Effector memory CD4-positive, alpha-beta T cell (primary cell): Measurements from ENCODE around the gene MORF4L2.
A peak's percentile ranks its signal among the peaks of the same experiment; 100 is the strongest.

ENCODE experiments used
- DNase-seq, 3 donors: peaks; one replicate each; pipeline ENCODE4 v3.0.0-alpha.2; 2020
- H3K27ac ChIP-seq: 2 replicates; pipeline ENCODE4 v1.7.0; 2013; ENCODE audit warnings: mild to moderate bottlenecking, low read length, moderate library complexity; ENCODE audit not compliant: insufficient read depth, poor library complexity, severe bottlenecking
- H3K27me3 ChIP-seq: replicated peaks from 2 replicates; pipeline ENCODE4 v1.7.0; 2013; ENCODE audit warnings: mild to moderate bottlenecking, low read length; ENCODE audit not compliant: insufficient read depth, control insufficient read depth, poor library complexity, severe bottlenecking
- H3K36me3 ChIP-seq: 2 replicates; pipeline ENCODE4 v1.7.0; 2013; ENCODE audit warnings: mild to moderate bottlenecking, low read length, moderate library complexity; ENCODE audit not compliant: control insufficient read depth, insufficient read depth
- H3K4me1 ChIP-seq: 2 replicates; pipeline ENCODE4 v1.7.0; 2013; ENCODE audit warnings: low read length, mild to moderate bottlenecking; ENCODE audit not compliant: control insufficient read depth, insufficient read depth, poor library complexity, severe bottlenecking
- H3K4me3 ChIP-seq: 2 replicates; pipeline ENCODE4 v1.7.0; 2013; ENCODE audit warnings: low read length, low read depth, mild to moderate bottlenecking; ENCODE audit not compliant: insufficient read depth, poor library complexity, severe bottlenecking
- H3K9me3 ChIP-seq: 2 replicates; pipeline ENCODE4 v1.7.0; 2013; ENCODE audit warnings: mild to moderate bottlenecking, low read length, moderate library complexity; ENCODE audit not compliant: control insufficient read depth
- total RNA-seq, 3 donors: gene quantifications; one replicate each; lab custom pipeline; 2026; lab: John Stamatoyannopoulos, UW

Gene MORF4L2
- total RNA-seq, result 55.2 to 69.7 (median 60.8) reads per million in 3 donors

GRCh38 chrX:103686199-103687072 is at the start of gene MORF4L2:
Gene MORF4L2 (minus strand): TSS chrX:103686699. CDS start chrX:103677027, 9,672 bp downstream.
- H3K27ac ChIP-seq, result peak within 1 kb of the TSS; percentile 91
- no peaks in the 10 kb centered on the region for H3K9me3 ChIP-seq
- H3K4me1 ChIP-seq, result no peaks in the 10 kb centered on the region
- peaks cover 14% of the 10 kb centered on the region for H3K36me3 ChIP-seq
- H3K4me3 ChIP-seq, result peak within 1 kb of the TSS; percentile 68
- DNase-seq, result peak; percentile 83 to 85 (median 85)
- H3K27me3 ChIP-seq, result no peaks in the 10 kb centered on the region

DNA sequence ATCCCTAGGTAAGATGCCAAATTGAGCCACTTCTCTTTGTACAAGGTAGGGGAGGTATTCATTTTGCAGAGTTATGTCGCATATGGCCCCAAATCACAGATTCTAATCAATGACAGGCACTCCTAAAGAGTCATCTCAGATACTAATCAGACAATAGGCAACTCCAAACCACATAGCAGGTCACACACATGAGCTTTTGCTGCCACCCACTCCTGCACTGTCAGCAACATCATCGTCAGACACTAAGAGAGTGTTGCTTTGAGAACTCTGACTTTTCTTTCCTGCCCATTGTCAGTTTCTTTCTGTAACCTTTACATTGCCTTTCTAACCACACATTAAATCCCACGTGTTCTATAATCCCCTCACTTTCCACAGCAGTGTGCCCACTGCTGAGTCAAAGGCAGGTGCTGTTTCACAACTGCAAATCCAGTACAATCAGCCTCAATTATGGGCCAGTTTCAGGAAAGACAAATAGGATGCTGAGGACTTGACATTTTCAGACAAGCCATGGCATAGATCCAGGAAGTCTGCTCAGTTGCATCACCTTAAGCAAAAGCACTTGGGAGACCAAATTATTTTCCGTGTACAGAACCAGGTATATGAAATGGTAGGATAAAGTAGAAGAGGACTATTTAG is 47.7 kb upstream of the MORF4L2 start:
- Histone ChIP-seq H3K9me3 (no peaks in the 10 kb centered on the region), H3K27ac (no peak overlapping the region), H3K4me1 (no peaks in the 10 kb centered on the region), H3K36me3 (no peaks in the 10 kb centered on the region), H3K27me3 (no peaks in the 10 kb centered on the region), H3K4me3 (no peak overlapping the region)
- DNase-seq, result no peak

GRCh38 chrX:103733017-103733416 is 46.5 kb upstream of the MORF4L2 start:
- H3K27me3 ChIP-seq, result no peaks in the 10 kb centered on the region
- no peak overlapping the region for H3K4me3 ChIP-seq
- no peaks in the 10 kb centered on the region for H3K4me1 ChIP-seq
- no peak for DNase-seq
- H3K9me3 ChIP-seq, result no peaks in the 10 kb centered on the region
- H3K27ac ChIP-seq, result no peak overlapping the region
- no peaks in the 10 kb centered on the region for H3K36me3 ChIP-seq

- Histone ChIP-seq H3K36me3 (no peaks in the 10 kb centered on the region), H3K27me3 (no peaks in the 10 kb centered on the region), H3K4me3 (no peak overlapping the region), H3K9me3 (no peaks in the 10 kb centered on the region), H3K4me1 (no peaks in the 10 kb centered on the region), H3K27ac (no peak overlapping the region)
- DNase-seq, result no peak
These were observed 44.4 kb upstream of the MORF4L2 start for GRCh38 chrX:103730796-103731493.

DNA sequence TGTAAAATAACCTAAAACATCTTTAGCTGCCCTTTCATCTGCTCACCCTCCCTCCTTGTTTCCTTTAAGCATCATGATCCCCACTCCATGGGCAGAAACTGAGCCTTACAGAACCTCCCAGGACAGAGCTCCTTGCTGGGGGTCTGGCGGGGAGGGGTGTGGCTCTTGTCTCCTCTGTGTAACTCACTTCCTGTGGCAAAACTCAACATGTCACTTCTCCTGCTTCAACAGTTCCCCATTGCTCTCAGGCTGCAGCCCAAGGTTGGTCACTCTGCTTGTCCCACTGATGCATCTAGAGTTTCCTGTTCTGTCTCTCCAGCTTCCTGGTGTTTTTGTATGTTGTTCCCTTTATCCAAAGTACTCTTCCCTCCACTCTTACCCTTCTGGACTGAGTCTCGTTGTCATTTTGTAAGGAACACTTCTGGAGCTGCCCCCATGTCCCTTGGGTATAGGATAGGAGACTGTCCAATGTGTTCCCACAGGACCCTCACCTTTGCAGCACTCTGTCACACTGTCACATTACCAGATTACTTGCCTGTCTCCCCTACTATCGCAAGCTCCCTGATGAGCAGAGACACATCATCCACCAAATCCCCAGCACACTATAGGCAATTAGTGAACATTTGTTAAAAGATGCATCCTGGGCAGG is 43.8 kb upstream of the MORF4L2 start:
- no peaks in the 10 kb centered on the region for H3K36me3 ChIP-seq
- H3K27me3 ChIP-seq, result no peaks in the 10 kb centered on the region
- no peak for DNase-seq
- H3K27ac ChIP-seq, result no peak overlapping the region
- no peaks in the 10 kb centered on the region for H3K9me3 ChIP-seq
- no peaks in the 10 kb centered on the region for H3K4me1 ChIP-seq
- no peak overlapping the region for H3K4me3 ChIP-seq

DNA sequence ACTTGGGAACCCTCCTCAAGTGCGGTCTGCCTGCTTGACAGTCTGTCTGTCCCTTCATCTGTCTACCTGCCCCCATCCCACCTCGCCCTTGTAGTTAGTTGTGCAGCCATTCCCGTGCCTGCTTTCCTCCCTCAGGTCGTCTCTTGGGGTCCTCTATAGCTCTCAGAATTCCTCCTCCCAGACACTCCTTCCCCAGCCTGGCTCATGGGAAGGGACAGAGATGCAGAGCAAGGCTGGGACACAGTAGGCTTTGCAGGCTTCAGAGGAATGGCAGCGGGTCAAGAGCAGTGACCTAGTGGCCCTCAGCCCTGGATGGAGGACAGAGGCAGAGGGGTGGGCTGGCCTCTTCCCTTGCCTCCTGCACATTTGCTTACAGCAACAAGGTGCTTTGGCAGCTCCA is 42.5 kb upstream of the MORF4L2 start:
- DNase-seq, result no peak

GRCh38 chrX:103727115-103727514 is 40.6 kb upstream of the MORF4L2 start:
- Histone ChIP-seq H3K27me3 (no peaks in the 10 kb centered on the region), H3K4me3 (no peak overlapping the region), H3K27ac (no peak overlapping the region)

More for the DNA sequence above, 42.5 kb upstream of the MORF4L2 start:
- no peak overlapping the region for H3K4me3 ChIP-seq
- no peaks in the 10 kb centered on the region for H3K4me1 ChIP-seq
- no peaks in the 10 kb centered on the region for H3K27me3 ChIP-seq
- H3K9me3 ChIP-seq, result no peaks in the 10 kb centered on the region
- H3K36me3 ChIP-seq, result no peaks in the 10 kb centered on the region
- no peak overlapping the region for H3K27ac ChIP-seq

DNA sequence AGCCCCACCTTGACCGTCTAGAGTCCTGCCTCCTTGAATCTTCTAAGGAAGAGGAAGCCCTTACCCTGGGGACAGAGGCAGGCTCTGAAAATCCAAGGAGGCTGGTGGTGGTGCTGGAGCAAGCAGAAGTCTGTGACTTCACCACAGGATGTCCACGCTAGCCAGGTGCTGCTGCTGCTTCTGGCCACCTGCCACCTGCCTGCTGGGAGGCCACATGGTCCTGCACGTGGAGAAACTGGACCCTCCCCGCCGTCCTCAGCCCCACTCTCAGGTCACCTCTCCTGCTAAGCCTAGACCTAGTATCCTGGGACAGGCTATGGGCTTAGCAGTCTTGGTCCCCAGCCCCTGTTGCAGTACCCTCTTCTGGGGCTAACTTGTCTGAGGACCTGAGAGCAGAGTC is 40.0 kb upstream of the MORF4L2 start:
- Histone ChIP-seq H3K27ac (no peak overlapping the region), H3K27me3 (no peaks in the 10 kb centered on the region), H3K4me1 (no peaks in the 10 kb centered on the region), H3K4me3 (no peak overlapping the region), H3K9me3 (no peaks in the 10 kb centered on the region), H3K36me3 (no peaks in the 10 kb centered on the region)
- no peak for DNase-seq

More at GRCh38 chrX:103727115-103727514, 40.6 kb upstream of the MORF4L2 start:
- H3K9me3 ChIP-seq, result no peaks in the 10 kb centered on the region
- H3K4me1 ChIP-seq, result no peaks in the 10 kb centered on the region
- H3K36me3 ChIP-seq, result no peaks in the 10 kb centered on the region
- DNase-seq, result no peak

GRCh38 chrX:103722505-103722904 is 36.0 kb upstream of the MORF4L2 start:
- Histone ChIP-seq H3K4me3 (no peak overlapping the region), H3K4me1 (no peaks in the 10 kb centered on the region), H3K27me3 (no peaks in the 10 kb centered on the region), H3K36me3 (no peaks in the 10 kb centered on the region), H3K9me3 (no peaks in the 10 kb centered on the region), H3K27ac (no peak overlapping the region)
- DNase-seq, result no peak
